ENCODE results near the gene MYT1.
"Not testable (repeated sequence)": the region's sequence is repeated elsewhere in the genome, so short reads cannot be mapped to it uniquely, and the experiment has no call there.

Gene MYT1

GRCh38 chr20:64266988-64267387 is 102.7 kb downstream of the MYT1 start:
- DNase-seq (ENCODE audit: low read depth, low spot score), result no peak

- DNase-seq (ENCODE audit: low read depth, low spot score), result no peak
Measured at GRCh38 chr20:64268174-64268573, 103.9 kb downstream of the MYT1 start.

- DNase-seq (ENCODE audit: low read depth, low spot score), result no peak
Measured at GRCh38 chr20:64269604-64270411, 105.6 kb downstream of the MYT1 start.

GRCh38 chr20:64271636-64272035 is 107.4 kb downstream of the MYT1 start:
- no peak for DNase-seq (ENCODE audit: low read depth, low spot score)

- no peak for DNase-seq (ENCODE audit: low read depth, low spot score)
Measured at GRCh38 chr20:64273109-64273508, 108.9 kb downstream of the MYT1 start.

- no peak for DNase-seq (ENCODE audit: low read depth, low spot score)
Measured at GRCh38 chr20:64276817-64277216, 112.6 kb downstream of the MYT1 start.

- DNase-seq (ENCODE audit: low read depth, low spot score), result no peak
Measured at GRCh38 chr20:64277571-64278316, 113.5 kb downstream of the MYT1 start.

GRCh38 chr20:64278317-64278681 is 114.0 kb downstream of the MYT1 start:
- DNase-seq (ENCODE audit: low read depth, low spot score), result no peak

- no peak for DNase-seq (ENCODE audit: low read depth, low spot score)
Measured at GRCh38 chr20:64279826-64280459, 115.7 kb downstream of the MYT1 start.

- no peak for DNase-seq (ENCODE audit: low read depth, low spot score)
Measured at GRCh38 chr20:64280460-64280843, 116.2 kb downstream of the MYT1 start.

- no peak for DNase-seq (ENCODE audit: low read depth, low spot score)
Measured at GRCh38 chr20:64283646-64284045, 119.4 kb downstream of the MYT1 start.

GRCh38 chr20:64285579-64286446 is 121.6 kb downstream of the MYT1 start:
- DNase-seq (ENCODE audit: low read depth, low spot score), result peak; percentile 51

- not testable (repeated sequence) for DNase-seq (ENCODE audit: low read depth, low spot score)
Measured at GRCh38 chr20:64286447-64287263, 122.4 kb downstream of the MYT1 start.

GRCh38 chr20:64287264-64287590 is 123.0 kb downstream of the MYT1 start:
- DNase-seq (ENCODE audit: low read depth, low spot score), result not testable (repeated sequence)

All from activated CD4-positive, CD25-positive, alpha-beta regulatory T cell treated with anti-CD3 and anti-CD28 coated beads, Interleukin-2, amount 50 U/mL, for 16 hours (primary cell).